ENCODE results near the gene TSPAN9.

DNA sequence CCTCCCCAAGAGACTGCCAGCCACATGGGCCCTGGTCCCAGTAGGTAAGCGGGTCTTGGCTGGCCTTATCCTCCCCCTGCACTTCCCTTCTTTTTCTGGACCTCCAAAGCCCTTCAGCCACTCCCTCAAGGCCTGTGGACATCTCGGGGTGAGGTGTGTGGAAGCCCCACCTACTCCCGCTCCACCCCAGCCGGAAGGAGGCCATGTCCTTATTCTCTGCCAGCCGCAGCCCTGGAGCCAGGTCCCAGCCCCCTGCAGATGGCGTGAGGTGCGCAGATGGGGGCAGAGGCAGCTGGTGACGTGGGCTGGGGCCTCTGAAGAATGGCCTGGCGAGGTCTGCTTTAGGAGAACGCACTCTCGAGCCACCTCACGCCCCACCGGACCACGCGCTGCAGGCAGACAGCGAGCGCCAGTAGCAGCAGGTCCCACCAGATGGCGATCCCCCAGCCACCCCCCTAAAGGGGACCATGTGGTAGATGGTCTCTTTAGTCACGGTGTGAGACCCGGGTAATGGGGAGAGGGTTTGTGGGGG, 167.1 kb downstream of the TSPAN9 start:
- TF ChIP-seq, protein P1, sequence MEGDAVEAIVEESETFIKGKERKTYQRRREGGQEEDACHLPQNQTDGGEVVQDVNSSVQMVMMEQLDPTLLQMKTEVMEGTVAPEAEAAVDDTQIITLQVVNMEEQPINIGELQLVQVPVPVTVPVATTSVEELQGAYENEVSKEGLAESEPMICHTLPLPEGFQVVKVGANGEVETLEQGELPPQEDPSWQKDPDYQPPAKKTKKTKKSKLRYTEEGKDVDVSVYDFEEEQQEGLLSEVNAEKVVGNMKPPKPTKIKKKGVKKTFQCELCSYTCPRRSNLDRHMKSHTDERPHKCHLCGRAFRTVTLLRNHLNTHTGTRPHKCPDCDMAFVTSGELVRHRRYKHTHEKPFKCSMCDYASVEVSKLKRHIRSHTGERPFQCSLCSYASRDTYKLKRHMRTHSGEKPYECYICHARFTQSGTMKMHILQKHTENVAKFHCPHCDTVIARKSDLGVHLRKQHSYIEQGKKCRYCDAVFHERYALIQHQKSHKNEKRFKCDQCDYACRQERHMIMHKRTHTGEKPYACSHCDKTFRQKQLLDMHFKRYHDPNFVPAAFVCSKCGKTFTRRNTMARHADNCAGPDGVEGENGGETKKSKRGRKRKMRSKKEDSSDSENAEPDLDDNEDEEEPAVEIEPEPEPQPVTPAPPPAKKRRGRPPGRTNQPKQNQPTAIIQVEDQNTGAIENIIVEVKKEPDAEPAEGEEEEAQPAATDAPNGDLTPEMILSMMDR (conservative IDR thresholded peaks at IDR 0.05; ENCODE audit: low read depth, low read length), result no peak
- no peak for TF ChIP-seq EZH2 (IDR thresholded peaks at IDR 0.05; ENCODE audit: borderline replicate concordance, low read depth, low read length, poor library complexity, severe bottlenecking)
